T-helper 2 cell (primary cell): ENCODE data around the gene CAMK2G.
A peak's percentile ranks its signal among the peaks of the same experiment; 100 is the strongest.
"Not testable (repeated sequence)": the region's sequence is repeated elsewhere in the genome, so short reads cannot be mapped to it uniquely, and the experiment has no call there.

Experiments
- DNase-seq, 5 experiments: peaks; one replicate each; pipeline versions ENCODE4 v3.0.0 to v3.0.0-alpha.2; 2012 to 2022

The CAMK2G gene

GRCh38 chr10:73902351-73902750, 28.0 kb upstream of the CAMK2G start:
- DNase-seq: no peak

- no peak for DNase-seq
These were observed 26.9 kb upstream of the CAMK2G start for GRCh38 chr10:73901261-73901660.

- no peak for DNase-seq
These were observed 25.7 kb upstream of the CAMK2G start for GRCh38 chr10:73900064-73900463.

GRCh38 chr10:73899423-73899822, 25.1 kb upstream of the CAMK2G start:
- DNase-seq: no peak

GRCh38 chr10:73898730-73899410, 24.5 kb upstream of the CAMK2G start:
- no peak for DNase-seq

- DNase-seq: no peak
These were observed 23.3 kb upstream of the CAMK2G start for GRCh38 chr10:73897693-73898092.

GRCh38 chr10:73895381-73895780, 21.0 kb upstream of the CAMK2G start:
- not testable (repeated sequence) for DNase-seq

- peak in 1 of 5 experiments; percentile 70 for DNase-seq
These were observed 20.1 kb upstream of the CAMK2G start for GRCh38 chr10:73894245-73894971.

- DNase-seq: no peak
These were observed 19.1 kb upstream of the CAMK2G start for GRCh38 chr10:73893426-73893825.

GRCh38 chr10:73892310-73893030, 18.1 kb upstream of the CAMK2G start:
- DNase-seq: no peak

GRCh38 chr10:73891540-73891939, 17.2 kb upstream of the CAMK2G start:
- DNase-seq: no peak

GRCh38 chr10:73890830-73891229, 16.5 kb upstream of the CAMK2G start:
- not testable (repeated sequence) for DNase-seq

GRCh38 chr10:73890261-73890660, 15.9 kb upstream of the CAMK2G start:
- no peak for DNase-seq

- DNase-seq: not testable (repeated sequence)
These were observed 15.1 kb upstream of the CAMK2G start for GRCh38 chr10:73889416-73889815.

- DNase-seq: no peak
These were observed 14.7 kb upstream of the CAMK2G start for GRCh38 chr10:73889014-73889413.

- no peak for DNase-seq
These were observed 14.2 kb upstream of the CAMK2G start for GRCh38 chr10:73888514-73888913.

- DNase-seq: no peak
These were observed 13.1 kb upstream of the CAMK2G start for GRCh38 chr10:73887294-73888039.

- no peak for DNase-seq
These were observed 12.4 kb upstream of the CAMK2G start for GRCh38 chr10:73886661-73887293.

- peak in 4 of 5 experiments; percentile 37 to 74 (median 54) for DNase-seq
These were observed 11.8 kb upstream of the CAMK2G start for GRCh38 chr10:73886085-73886529.

GRCh38 chr10:73884017-73884416, 9.7 kb upstream of the CAMK2G start:
- DNase-seq: no peak

GRCh38 chr10:73881221-73881919, 7.0 kb upstream of the CAMK2G start:
- DNase-seq: no peak
